NB4 (cell line): ENCODE data around the gene NMNAT1.

Experiments
- CTCF ChIP-seq: IDR thresholded peaks from one replicate; pipeline ENCODE4 v1.5.1; 2012; ENCODE audit warnings: low read depth, low read length
- MAX ChIP-seq: IDR thresholded peaks from 2 replicates; pipeline ENCODE4 v1.6.1; 2011; ENCODE audit warnings: low read depth, low read length
- MYC ChIP-seq: IDR thresholded peaks from 2 replicates; pipeline ENCODE4 v1.6.1; 2011; ENCODE audit warnings: low read depth, low read length
- POLR2A ChIP-seq: IDR thresholded peaks from 2 replicates; pipeline ENCODE4 v1.6.1; 2011; ENCODE audit warnings: mild to moderate bottlenecking; ENCODE audit not compliant: insufficient read length; ENCODE audit errors: extremely low read depth

GRCh38 chr1:9908871-9909233, 34.4 kb upstream of the NMNAT1 start:
- TF ChIP-seq CTCF, result no peak
- no peak for TF ChIP-seq POLR2A
- TF ChIP-seq MAX, result no peak
- no peak for TF ChIP-seq MYC
